Ishikawa (cell line): ENCODE measurements around the gene ITPR1.

ENCODE experiments used
- CEBPB ChIP-seq: IDR thresholded peaks from 2 replicates; pipeline ENCODE4 v1.6.1; 2012
- CREB1 ChIP-seq: IDR thresholded peaks from 2 replicates; pipeline ENCODE4 v1.6.1; 2012; ENCODE audit warnings: low read depth
- EGR1 ChIP-seq: IDR thresholded peaks from 2 replicates; pipeline ENCODE4 v1.6.1; 2012
- EP300 ChIP-seq: IDR thresholded peaks from 2 replicates; pipeline ENCODE4 v1.6.1; 2012; ENCODE audit warnings: borderline replicate concordance
- FOXM1 ChIP-seq: IDR thresholded peaks from 2 replicates; pipeline ENCODE4 v1.6.1; 2012; ENCODE audit warnings: low read depth, borderline replicate concordance
- MAX ChIP-seq: IDR thresholded peaks from 2 replicates; pipeline ENCODE4 v1.6.1; 2012
- NFIC ChIP-seq: IDR thresholded peaks from 2 replicates; pipeline ENCODE4 v1.6.1; 2012
- RAD21 ChIP-seq: IDR thresholded peaks from 2 replicates; pipeline ENCODE4 v1.6.1; 2012; ENCODE audit warnings: low read depth
- REST ChIP-seq: IDR thresholded peaks from 2 replicates; pipeline ENCODE4 v1.6.1; 2012; ENCODE audit warnings: low read depth, mild to moderate bottlenecking
- TAF1 ChIP-seq: IDR thresholded peaks from 2 replicates; pipeline ENCODE4 v1.6.1; 2012; ENCODE audit warnings: low read depth, mild to moderate bottlenecking
- TCF12 ChIP-seq: IDR thresholded peaks from 2 replicates; pipeline ENCODE4 v1.6.1; 2012; ENCODE audit warnings: low read depth
- TEAD4 ChIP-seq: IDR thresholded peaks from 2 replicates; pipeline ENCODE4 v1.6.1; 2012
- USF1 ChIP-seq: IDR thresholded peaks from 2 replicates; pipeline ENCODE4 v1.6.1; 2012
- YY1 ChIP-seq: IDR thresholded peaks from 2 replicates; pipeline ENCODE4 v1.6.1; 2012; ENCODE audit warnings: low read depth
- ZBTB7A ChIP-seq: IDR thresholded peaks from 2 replicates; pipeline ENCODE4 v1.6.1; 2012; ENCODE audit warnings: low read depth

Gene ITPR1

GRCh38 chr3:4582624-4583023, 89.5 kb downstream of the ITPR1 start:
- TF ChIP-seq EP300 (no peak), TEAD4 (no peak), CREB1 (no peak), ZBTB7A (no peak), TAF1 (no peak), FOXM1 (no peak), USF1 (no peak), REST (no peak), MAX (no peak), NFIC (no peak), TCF12 (no peak), RAD21 (no peak), EGR1 (no peak), CEBPB (no peak), YY1 (no peak)

- TF ChIP-seq RAD21 = no peak
- no peak for TF ChIP-seq EGR1
- TF ChIP-seq CREB1 = no peak
- TF ChIP-seq TEAD4 = no peak
- TF ChIP-seq CEBPB = no peak
- no peak for TF ChIP-seq EP300
- no peak for TF ChIP-seq FOXM1
- TF ChIP-seq NFIC = no peak
- no peak for TF ChIP-seq YY1
- TF ChIP-seq MAX = no peak
- no peak for TF ChIP-seq TCF12
- TF ChIP-seq ZBTB7A = no peak
- no peak for TF ChIP-seq REST
- no peak for TF ChIP-seq TAF1
- TF ChIP-seq USF1 = no peak
Observed at GRCh38 chr3:4583416-4583815, 90.3 kb downstream of the ITPR1 start.

DNA sequence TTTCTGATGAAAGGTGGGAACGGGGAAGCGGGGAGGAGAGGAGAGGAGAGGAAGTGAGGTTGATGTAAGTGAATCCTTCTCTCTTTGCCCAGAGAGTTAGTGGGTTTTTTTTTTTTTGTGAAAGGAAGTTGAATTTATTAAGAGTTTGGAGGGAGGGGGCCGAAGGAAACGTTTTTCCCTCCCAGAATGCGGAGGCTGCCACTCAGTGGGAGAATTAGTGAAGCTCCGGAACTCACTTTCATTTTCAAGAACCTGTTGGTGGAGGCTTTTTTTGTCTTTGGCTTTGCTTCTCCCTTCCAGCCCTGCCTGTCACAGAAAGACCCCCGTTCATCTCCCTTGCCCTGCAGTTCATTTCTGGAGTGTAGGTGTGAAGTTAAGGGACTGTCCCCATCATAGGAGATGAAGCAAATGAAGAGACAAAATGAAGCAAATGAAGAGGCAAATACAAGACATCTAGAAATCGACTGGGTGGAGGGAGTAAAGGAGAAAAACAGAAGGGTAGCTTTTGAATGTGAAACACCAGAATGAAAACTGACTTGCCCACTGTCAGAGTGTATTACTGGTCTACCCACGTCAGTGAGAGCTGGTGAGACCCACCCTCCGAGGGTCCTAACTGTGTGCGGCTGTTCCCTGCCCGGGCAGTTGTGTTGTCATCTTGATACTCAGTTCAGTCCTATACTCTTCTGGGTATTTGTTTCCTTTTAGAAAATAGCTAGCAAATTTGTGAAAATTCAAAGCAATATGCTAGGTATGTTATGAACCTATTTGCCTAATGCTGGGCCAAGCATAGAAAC, 91.5 kb downstream of the ITPR1 start:
- no peak for TF ChIP-seq CEBPB
- no peak for TF ChIP-seq NFIC
- no peak for TF ChIP-seq TCF12
- TF ChIP-seq FOXM1 = no peak
- no peak for TF ChIP-seq USF1
- TF ChIP-seq MAX = no peak
- no peak for TF ChIP-seq TEAD4
- no peak for TF ChIP-seq REST
- TF ChIP-seq TAF1 = no peak
- no peak for TF ChIP-seq YY1
- TF ChIP-seq EGR1 = no peak
- TF ChIP-seq RAD21 = no peak
- TF ChIP-seq CREB1 = no peak
- TF ChIP-seq EP300 = no peak
- no peak for TF ChIP-seq ZBTB7A

DNA sequence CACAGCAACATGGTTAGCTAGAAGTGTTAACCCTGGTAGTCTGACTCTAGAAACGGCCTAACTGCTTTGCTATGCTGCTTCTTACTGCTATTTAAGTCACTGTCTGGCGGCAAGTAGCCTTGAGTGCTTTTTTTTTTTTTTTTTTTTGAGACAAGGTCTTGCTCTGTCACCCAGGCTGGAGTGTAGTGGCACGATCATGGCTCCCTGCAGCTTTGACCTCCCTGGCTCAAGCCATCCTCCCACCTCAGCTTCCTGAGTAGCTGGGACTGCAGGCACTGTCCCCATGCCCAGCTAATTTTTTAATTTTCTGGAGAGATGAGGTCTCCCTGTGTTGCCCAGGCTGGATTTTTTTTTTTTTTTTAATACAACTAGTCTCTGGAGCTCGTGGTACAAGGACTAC, 93.2 kb downstream of the ITPR1 start:
- TF ChIP-seq EP300 (no peak), CEBPB (no peak), RAD21 (no peak), MAX (no peak), REST (no peak), CREB1 (no peak), TCF12 (no peak), TEAD4 (no peak), TAF1 (no peak), NFIC (no peak), EGR1 (no peak), FOXM1 (no peak), ZBTB7A (no peak), YY1 (no peak), USF1 (no peak)
